ENCODE results near the gene TBL3. TPM values are rescaled to one million over a fixed set of nuclear protein-coding genes. Genes with fewer than 3 reads are reported as not detected.

The TBL3 gene
- total RNA-seq, 1 experiment from 2014 or later, result 34.7 TPM

GRCh38 chr16:1998852-1999801 is 27.3 kb downstream of the TBL3 start:
- H3K4me1 ChIP-seq, result no peaks in the 10 kb centered on the region
- ChIA-PET CTCF (no interaction called here), POLR2A (no interaction called here)
- H3K9me3 ChIP-seq, result no peaks in the 10 kb centered on the region
- H3K4me3 ChIP-seq (ENCODE audit: low read depth, low read length), result no peak overlapping the region
- no peaks in the 10 kb centered on the region for H3K27me3 Mint-ChIP-seq (ENCODE audit: insufficient read depth, unreplicated experiment)
- no peak for DNase-seq
- H3K36me3 Mint-ChIP-seq (ENCODE audit: insufficient read depth, unreplicated experiment), result peaks cover 49% of the 10 kb centered on the region
- TF ChIP-seq, protein P1, sequence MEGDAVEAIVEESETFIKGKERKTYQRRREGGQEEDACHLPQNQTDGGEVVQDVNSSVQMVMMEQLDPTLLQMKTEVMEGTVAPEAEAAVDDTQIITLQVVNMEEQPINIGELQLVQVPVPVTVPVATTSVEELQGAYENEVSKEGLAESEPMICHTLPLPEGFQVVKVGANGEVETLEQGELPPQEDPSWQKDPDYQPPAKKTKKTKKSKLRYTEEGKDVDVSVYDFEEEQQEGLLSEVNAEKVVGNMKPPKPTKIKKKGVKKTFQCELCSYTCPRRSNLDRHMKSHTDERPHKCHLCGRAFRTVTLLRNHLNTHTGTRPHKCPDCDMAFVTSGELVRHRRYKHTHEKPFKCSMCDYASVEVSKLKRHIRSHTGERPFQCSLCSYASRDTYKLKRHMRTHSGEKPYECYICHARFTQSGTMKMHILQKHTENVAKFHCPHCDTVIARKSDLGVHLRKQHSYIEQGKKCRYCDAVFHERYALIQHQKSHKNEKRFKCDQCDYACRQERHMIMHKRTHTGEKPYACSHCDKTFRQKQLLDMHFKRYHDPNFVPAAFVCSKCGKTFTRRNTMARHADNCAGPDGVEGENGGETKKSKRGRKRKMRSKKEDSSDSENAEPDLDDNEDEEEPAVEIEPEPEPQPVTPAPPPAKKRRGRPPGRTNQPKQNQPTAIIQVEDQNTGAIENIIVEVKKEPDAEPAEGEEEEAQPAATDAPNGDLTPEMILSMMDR (IDR thresholded peaks at IDR 0.05; ENCODE audit: insufficient read depth in 1 of 2, low read depth in 1 of 2, low read length in 1 of 2, severe bottlenecking in 1 of 2, unreplicated experiment in 1 of 2), result no peak
- H3K27ac Mint-ChIP-seq (ENCODE audit: unreplicated experiment), result no peak overlapping the region
- peaks cover 2% of the 10 kb centered on the region; the same call in 1 of the 2 replicates for H3K36me3 ChIP-seq (ENCODE audit: control insufficient read depth, insufficient read depth, low read length)
- no peaks in the 10 kb centered on the region for H3K4me1 Mint-ChIP-seq (ENCODE audit: low read depth, unreplicated experiment)
- H3K9me3 Mint-ChIP-seq (ENCODE audit: unreplicated experiment), result no peaks in the 10 kb centered on the region
- no TSS peak for BruUV-seq (replicated peaks)
- intact Hi-C loops (cut with micrococcal nuclease; ENCODE audit: unreplicated experiment), result no loop called here
- H3K4me3 Mint-ChIP-seq (ENCODE audit: unreplicated experiment), result no peak overlapping the region
- H3K27me3 ChIP-seq (replicated peaks; ENCODE audit: control insufficient read depth, insufficient read depth, low read length), result no peaks in the 10 kb centered on the region

GRCh38 chr16:1999866-2000514 is 28.1 kb downstream of the TBL3 start:
- Mint-ChIP-seq H3K4me3 (ENCODE audit: unreplicated experiment) (no peak overlapping the region), H3K9me3 (ENCODE audit: unreplicated experiment) (no peaks in the 10 kb centered on the region), H3K4me1 (ENCODE audit: low read depth, unreplicated experiment) (no peaks in the 10 kb centered on the region), H3K27me3 (ENCODE audit: insufficient read depth, unreplicated experiment) (no peaks in the 10 kb centered on the region), H3K36me3 (ENCODE audit: insufficient read depth, unreplicated experiment) (peaks cover 58% of the 10 kb centered on the region), H3K27ac (ENCODE audit: unreplicated experiment) (no peak overlapping the region)
- POLR2A ChIA-PET, result no interaction called here
- H3K4me3 ChIP-seq (ENCODE audit: low read depth, low read length), result no peak overlapping the region
- CTCF ChIA-PET, result no interaction called here
- peaks cover 2% of the 10 kb centered on the region; the same call in 1 of the 2 replicates for H3K36me3 ChIP-seq (ENCODE audit: control insufficient read depth, insufficient read depth, low read length)
- intact Hi-C loops (cut with micrococcal nuclease; ENCODE audit: unreplicated experiment), result no loop called here
- no peaks in the 10 kb centered on the region for H3K9me3 ChIP-seq
- H3K27me3 ChIP-seq (replicated peaks; ENCODE audit: control insufficient read depth, insufficient read depth, low read length), result no peaks in the 10 kb centered on the region
- no TSS peak for BruUV-seq (replicated peaks)
- H3K4me1 ChIP-seq, result no peaks in the 10 kb centered on the region
- DNase-seq, result no peak
- TF ChIP-seq, protein P1 (IDR thresholded peaks at IDR 0.05; ENCODE audit: insufficient read depth in 1 of 2, low read depth in 1 of 2, low read length in 1 of 2, severe bottlenecking in 1 of 2, unreplicated experiment in 1 of 2), result no peak

DNA sequence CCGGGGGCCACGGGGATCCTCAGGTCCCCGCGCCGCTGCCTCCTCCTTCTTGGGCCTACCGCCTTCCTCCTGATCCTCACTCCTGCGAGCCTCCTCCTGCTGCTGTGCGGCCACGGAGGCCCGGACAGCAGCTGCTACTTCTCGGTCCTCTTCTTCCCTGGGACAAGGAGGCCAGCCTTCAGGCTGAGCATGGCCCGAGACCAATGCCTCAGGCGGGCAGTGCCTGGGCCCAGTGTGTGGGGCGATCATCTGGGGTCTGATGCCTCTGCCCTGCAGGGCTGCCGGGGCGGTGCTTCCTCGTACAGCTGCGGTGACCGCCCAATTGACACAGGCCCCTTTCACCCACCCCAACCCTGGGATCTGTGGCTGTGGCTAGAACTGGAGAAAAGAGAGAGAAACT is 29.2 kb downstream of the TBL3 start:
- Histone ChIP-seq H3K4me3 (ENCODE audit: low read depth, low read length) (no peak overlapping the region), H3K9me3 (no peaks in the 10 kb centered on the region), H3K36me3 (ENCODE audit: control insufficient read depth, insufficient read depth, low read length) (peaks cover 2% of the 10 kb centered on the region; the same call in 1 of the 2 replicates), H3K4me1 (no peaks in the 10 kb centered on the region), H3K27me3 (replicated peaks; ENCODE audit: control insufficient read depth, insufficient read depth, low read length) (no peaks in the 10 kb centered on the region)
- no TSS peak for BruUV-seq (replicated peaks)
- Mint-ChIP-seq H3K36me3 (ENCODE audit: insufficient read depth, unreplicated experiment) (peaks cover 56% of the 10 kb centered on the region), H3K4me1 (ENCODE audit: low read depth, unreplicated experiment) (peaks cover 3% of the 10 kb centered on the region), H3K4me3 (ENCODE audit: unreplicated experiment) (no peak overlapping the region), H3K9me3 (ENCODE audit: unreplicated experiment) (no peaks in the 10 kb centered on the region), H3K27ac (ENCODE audit: unreplicated experiment) (no peak overlapping the region), H3K27me3 (ENCODE audit: insufficient read depth, unreplicated experiment) (no peaks in the 10 kb centered on the region)
- ChIA-PET CTCF (no interaction called here), POLR2A (no interaction called here)
- TF ChIP-seq, protein P1 (IDR thresholded peaks at IDR 0.05; ENCODE audit: insufficient read depth in 1 of 2, low read depth in 1 of 2, low read length in 1 of 2, severe bottlenecking in 1 of 2, unreplicated experiment in 1 of 2), result no peak
- intact Hi-C loops (cut with micrococcal nuclease; ENCODE audit: unreplicated experiment), result no loop called here
- no peak for DNase-seq

Measured in Caco-2 (cell line).